Small intestine (tissue), 7 donors: ENCODE results near the gene XPO1. TPM values are rescaled to one million over a fixed set of nuclear protein-coding genes. Genes with fewer than 3 reads are reported as not detected.
"Not testable (repeated sequence)": the region's sequence is repeated elsewhere in the genome, so short reads cannot be mapped to it uniquely, and the experiment has no call there.

Experiments
- DNase-seq, 2 donors: peaks; one replicate each; pipeline versions ENCODE4 v3.0.0 to v3.0.0-alpha.2; 2013
- FAIRE-seq: peaks from 2 replicates; lab custom pipeline; 2012; peaks lifted over from hg19 to GRCh38; lab: Jason Lieb, UNC
- H3K27ac ChIP-seq, 3 donors: one replicate each; pipeline ENCODE4 v1.5.1; 2013; ENCODE audit warnings: low read length in 2 of 3, mild to moderate bottlenecking in 2 of 3, control low read depth in 1 of 3, inconsistent platforms in 1 of 3, low read depth in 1 of 3, moderate library complexity in 1 of 3
- H3K27me3 ChIP-seq, 3 donors: one replicate each; pipeline ENCODE4 v1.6.1; 2013; ENCODE audit warnings: low read length in 3 of 3, inconsistent platforms in 1 of 3; ENCODE audit not compliant: control insufficient read depth in 3 of 3, insufficient read depth in 3 of 3
- H3K36me3 ChIP-seq, 3 donors: one replicate each; pipeline ENCODE4 v1.6.1; 2013; ENCODE audit warnings: low read length in 3 of 3, inconsistent platforms in 1 of 3, low read depth in 1 of 3, mild to moderate bottlenecking in 1 of 3, moderate library complexity in 1 of 3; ENCODE audit not compliant: control insufficient read depth in 3 of 3, insufficient read depth in 2 of 3
- H3K4me1 ChIP-seq, 3 donors: one replicate each; pipeline ENCODE4 v1.6.1; 2013; ENCODE audit warnings: low read length in 2 of 3, inconsistent platforms in 1 of 3, low read depth in 1 of 3, mild to moderate bottlenecking in 1 of 3, moderate library complexity in 1 of 3; ENCODE audit not compliant: control insufficient read depth in 3 of 3, insufficient read depth in 2 of 3
- H3K4me3 ChIP-seq, 3 donors: one replicate each; pipeline ENCODE4 v1.5.1; 2013; ENCODE audit warnings: low read length in 3 of 3, control low read depth in 1 of 3, inconsistent platforms in 1 of 3, low read depth in 1 of 3, mild to moderate bottlenecking in 1 of 3, moderate library complexity in 1 of 3
- H3K9me3 ChIP-seq, 2 donors: one replicate each; pipeline ENCODE4 v1.6.1; 2013; ENCODE audit warnings: low read depth in 1 of 2, low read length in 1 of 2; ENCODE audit not compliant: control insufficient read depth in 2 of 2, insufficient read depth in 1 of 2
- WGBS, 3 donors: extraction: QIAGEN DNeasy Blood & Tissue Kit; methylation state at CpG; one replicate each; pipeline ENCODE4 v1.1.7; 2013; 5-methylcytosine and 5-hydroxymethylcytosine counted together
- polyA plus RNA-seq, 4 donors: library from polyadenylated mRNA; stranded (reverse) in 3 of 4; unstranded in 1 of 4; fragments of 200-250 nt in 3 of 4; fragments of 120-200 nt in 1 of 4; gene quantifications; one replicate each; pipeline versions ENCODE4 v1.2.1 to v1.2.3, GENCODE V29; 2013
- donor health status: healthy with polysubstance abuse.
- donor health status: control.
- donor health status: control.
- donor health status: Bipolar disorder and iron deficiency.
- donor health status: healthy.

Gene XPO1
- polyA plus RNA-seq, 4 donors: 15.9 to 141 (median 39.2) TPM

- Histone ChIP-seq H3K27me3 (no peaks in the 10 kb centered on the region), H3K4me1 (peaks cover 0 to 2% (median 0%) of the 10 kb centered on the region in 3 donors), H3K9me3 (no peaks in the 10 kb centered on the region), H3K4me3 (no peak overlapping the region), H3K36me3 (peaks cover 0 to 14% (median 0%) of the 10 kb centered on the region in 3 donors), H3K27ac (no peak overlapping the region)
- no peak for DNase-seq
- FAIRE-seq: no peak
- 91 to 96% (median 94%) methylated on average over 5 of the region's 5 CpGs for whole genome bisulfite sequencing, 3 donors
Measured at GRCh38 chr2:61454383-61454782, 83.8 kb downstream of the XPO1 start.

- no peaks in the 10 kb centered on the region for H3K27me3 ChIP-seq
- DNase-seq (no peak), FAIRE-seq (no peak)
- 94 to 96% (median 95%) methylated on average over 8 of the region's 8 CpGs for WGBS, 3 donors
- no peak overlapping the region for H3K27ac ChIP-seq
- H3K36me3 ChIP-seq: peaks cover 0 to 13% (median 0%) of the 10 kb centered on the region in 3 donors
- H3K4me3 ChIP-seq: no peak overlapping the region
- H3K4me1 ChIP-seq: peaks cover 0 to 2% (median 0%) of the 10 kb centered on the region in 3 donors
- peaks cover 0 to 5% of the 10 kb centered on the region in 2 donors for H3K9me3 ChIP-seq
Measured at GRCh38 chr2:61452392-61452791, 85.8 kb downstream of the XPO1 start.

GRCh38 chr2:61451178-61451577, 87.0 kb downstream of the XPO1 start:
- FAIRE-seq: no peak

DNA sequence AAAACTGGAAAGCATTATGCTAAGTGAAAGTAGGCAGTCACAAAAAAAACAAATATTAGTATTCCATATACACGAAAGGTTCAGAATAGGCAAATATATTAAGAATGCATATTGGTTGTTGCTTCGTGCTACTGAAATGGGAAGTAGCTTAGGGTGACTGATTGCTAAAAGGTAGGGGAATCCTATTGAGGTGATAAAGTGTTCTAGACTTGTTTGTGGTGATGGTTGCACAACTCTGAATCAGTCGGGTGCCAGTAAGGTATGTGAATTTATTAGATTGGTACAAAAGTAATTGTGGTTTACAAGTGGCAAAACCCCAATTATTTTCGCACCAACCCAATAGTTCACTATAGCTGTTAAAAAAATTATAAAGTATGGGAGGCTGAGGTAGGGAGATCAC, 88.0 kb downstream of the XPO1 start:
- no peak for FAIRE-seq
- WGBS, 3 donors: 77 to 87% (median 77%) methylated on average over 4 of the region's 4 CpGs
- DNase-seq: no peak
- no peaks in the 10 kb centered on the region for H3K27me3 ChIP-seq
- H3K36me3 ChIP-seq: peaks cover 0 to 10% (median 0%) of the 10 kb centered on the region in 3 donors
- H3K27ac ChIP-seq: no peak overlapping the region
- no peak overlapping the region for H3K4me3 ChIP-seq
- peaks cover 0 to 5% of the 10 kb centered on the region in 2 donors for H3K9me3 ChIP-seq
- peaks cover 0 to 2% (median 0%) of the 10 kb centered on the region in 3 donors for H3K4me1 ChIP-seq

More at GRCh38 chr2:61451178-61451577, 87.0 kb downstream of the XPO1 start:
- 91 to 95% (median 94%) methylated on average over 9 of the region's 9 CpGs for WGBS, 3 donors
- peaks cover 0 to 7% (median 0%) of the 10 kb centered on the region in 3 donors for H3K36me3 ChIP-seq
- peaks cover 0 to 2% (median 0%) of the 10 kb centered on the region in 3 donors for H3K4me1 ChIP-seq
- no peak for DNase-seq
- H3K27me3 ChIP-seq: no peaks in the 10 kb centered on the region
- no peak overlapping the region for H3K4me3 ChIP-seq
- H3K9me3 ChIP-seq: peaks cover 0 to 5% of the 10 kb centered on the region in 2 donors
- H3K27ac ChIP-seq: no peak overlapping the region

GRCh38 chr2:61448229-61448628, 89.9 kb downstream of the XPO1 start:
- no peak for DNase-seq
- H3K4me1 ChIP-seq: peaks cover 2 to 4% (median 4%) of the 10 kb centered on the region in 3 donors
- H3K4me3 ChIP-seq: no peak overlapping the region
- H3K27me3 ChIP-seq: no peaks in the 10 kb centered on the region
- no peak for FAIRE-seq
- WGBS, 3 donors: 94% methylated on average over 2 of the region's 2 CpGs
- peaks cover 0 to 12% (median 0%) of the 10 kb centered on the region in 3 donors for H3K36me3 ChIP-seq
- H3K27ac ChIP-seq: no peak overlapping the region
- H3K9me3 ChIP-seq: peaks cover 0 to 8% of the 10 kb centered on the region in 2 donors

GRCh38 chr2:61446971-61447370, 91.2 kb downstream of the XPO1 start:
- peaks cover 0 to 12% (median 0%) of the 10 kb centered on the region in 3 donors for H3K36me3 ChIP-seq
- not testable (repeated sequence) for H3K27ac ChIP-seq, H3K9me3 ChIP-seq, FAIRE-seq, H3K27me3 ChIP-seq, H3K4me1 ChIP-seq, DNase-seq, H3K4me3 ChIP-seq
- 86 to 93% (median 88%) methylated on average over 7 of the region's 7 CpGs for WGBS, 3 donors

DNA sequence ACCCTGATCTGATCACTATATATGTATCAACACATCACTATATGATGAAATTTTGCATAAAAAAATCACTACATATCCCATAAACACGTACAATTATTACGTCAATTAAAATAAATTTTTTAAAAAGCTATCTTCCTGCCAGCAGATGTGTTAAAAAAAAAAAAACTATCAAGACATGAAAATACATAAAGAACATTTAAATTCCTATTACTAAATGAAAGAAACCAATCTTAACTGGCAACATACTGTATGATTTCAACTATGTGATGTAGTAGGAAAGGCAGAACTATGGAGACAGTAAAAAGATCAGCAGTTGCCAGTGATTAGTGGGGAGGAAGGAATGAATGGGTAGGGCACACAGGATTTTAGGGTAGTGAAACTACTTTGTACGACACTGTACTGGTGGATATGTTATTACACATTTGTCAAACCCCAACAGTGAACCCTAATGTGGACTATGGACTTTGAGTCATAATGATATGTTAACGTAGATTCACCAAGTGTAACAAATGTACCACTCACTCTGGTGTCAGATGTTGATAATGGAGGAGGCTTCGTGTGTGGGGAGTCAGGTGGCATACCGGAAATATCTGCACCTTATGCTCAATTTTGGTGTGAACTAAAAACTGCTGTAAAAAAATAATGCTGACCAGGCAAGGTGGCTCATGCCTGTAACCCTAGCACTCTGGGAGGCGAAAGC, 94.7 kb downstream of the XPO1 start:
- Histone ChIP-seq H3K4me1 (peaks cover 4 to 8% (median 4%) of the 10 kb centered on the region in 3 donors), H3K4me3 (no peak overlapping the region), H3K27me3 (no peaks in the 10 kb centered on the region), H3K36me3 (peaks cover 0 to 25% (median 0%) of the 10 kb centered on the region in 3 donors), H3K27ac (peak overlapping the region; percentile 17 to 78 (median 45)), H3K9me3 (peaks cover 0 to 3% of the 10 kb centered on the region in 2 donors)
- DNase-seq: peak; percentile 90 to 96
- FAIRE-seq: no peak
- 33 to 66% (median 45%) methylated on average over 7 of the region's 7 CpGs for WGBS, 3 donors

- Histone ChIP-seq H3K36me3 (peaks cover 0 to 21% (median 0%) of the 10 kb centered on the region in 3 donors), H3K9me3 (no peaks in the 10 kb centered on the region), H3K4me3 (no peak overlapping the region), H3K4me1 (peaks cover 5 to 15% (median 11%) of the 10 kb centered on the region in 3 donors), H3K27ac (no peak overlapping the region), H3K27me3 (no peaks in the 10 kb centered on the region)
- FAIRE-seq (no peak), DNase-seq (no peak)
- 58 to 73% (median 70%) methylated on average over 7 of the region's 7 CpGs for WGBS, 3 donors
Measured at GRCh38 chr2:61439241-61440002, 98.7 kb downstream of the XPO1 start.
